NCI-H187 (cell line): ENCODE results near the gene RAD51AP1.

Experiments used
- DNase-seq, 2 experiments: peaks; one replicate each; lab custom pipeline; 2025; lab: John Stamatoyannopoulos, UW

RAD51AP1 gene

DNA sequence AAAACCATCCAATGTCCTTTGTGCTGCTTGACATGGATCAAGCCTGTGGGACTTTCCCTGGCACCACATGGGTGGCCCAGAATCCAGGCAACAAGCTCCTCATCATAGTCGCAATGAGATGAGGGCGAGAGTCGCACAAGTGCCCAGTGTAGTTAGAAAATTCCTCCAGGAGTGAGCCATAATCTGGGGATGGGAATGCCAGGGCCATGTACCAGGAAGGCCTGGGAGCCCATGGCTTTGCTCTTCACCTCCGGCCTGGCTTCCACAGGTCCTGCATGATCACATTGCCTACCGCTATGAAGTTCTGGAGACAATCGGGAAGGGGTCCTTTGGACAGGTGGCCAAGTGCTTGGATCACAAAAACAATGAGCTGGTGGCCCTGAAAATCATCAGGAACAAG is 57.2 kb downstream of the RAD51AP1 start:
- no peak for DNase-seq

DNA sequence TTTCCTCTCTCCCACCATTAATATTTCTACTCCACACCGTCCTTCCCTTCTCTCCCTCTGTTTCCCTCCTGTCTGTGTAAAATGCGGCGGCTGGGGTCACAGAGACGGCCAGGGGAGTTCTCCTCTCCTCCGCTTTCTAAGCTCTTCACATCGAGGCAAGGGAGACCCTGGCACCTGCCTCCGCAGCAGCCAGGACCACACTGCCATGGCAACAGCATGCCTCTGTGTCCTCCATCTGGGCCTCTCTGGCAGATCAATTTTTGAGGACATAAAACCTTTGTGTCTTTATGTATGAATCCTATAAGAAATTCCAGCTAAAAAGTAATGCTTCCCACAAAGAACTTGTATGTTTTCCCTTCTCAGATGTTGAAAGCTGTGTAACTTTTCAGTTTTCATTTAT is 64.7 kb downstream of the RAD51AP1 start:
- DNase-seq = no peak

DNA sequence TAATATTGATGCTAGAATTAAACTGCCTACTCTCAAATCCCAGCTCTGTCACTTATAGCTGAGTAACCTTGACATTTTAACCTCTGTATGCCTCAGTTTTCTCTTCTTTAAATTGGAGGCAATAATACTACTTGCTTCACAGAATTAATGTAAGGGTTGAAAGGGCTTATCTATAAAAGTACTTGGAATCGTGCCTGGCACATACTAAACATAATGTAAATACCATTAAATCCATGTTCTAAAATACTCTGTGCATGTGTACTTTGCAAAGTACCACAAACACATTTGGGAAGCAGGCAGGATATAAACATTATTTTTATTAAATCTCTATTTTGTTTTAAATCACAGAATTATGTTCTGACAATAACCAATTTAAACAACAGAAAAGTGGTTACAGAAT is 65.3 kb downstream of the RAD51AP1 start:
- DNase-seq = no peak

DNA sequence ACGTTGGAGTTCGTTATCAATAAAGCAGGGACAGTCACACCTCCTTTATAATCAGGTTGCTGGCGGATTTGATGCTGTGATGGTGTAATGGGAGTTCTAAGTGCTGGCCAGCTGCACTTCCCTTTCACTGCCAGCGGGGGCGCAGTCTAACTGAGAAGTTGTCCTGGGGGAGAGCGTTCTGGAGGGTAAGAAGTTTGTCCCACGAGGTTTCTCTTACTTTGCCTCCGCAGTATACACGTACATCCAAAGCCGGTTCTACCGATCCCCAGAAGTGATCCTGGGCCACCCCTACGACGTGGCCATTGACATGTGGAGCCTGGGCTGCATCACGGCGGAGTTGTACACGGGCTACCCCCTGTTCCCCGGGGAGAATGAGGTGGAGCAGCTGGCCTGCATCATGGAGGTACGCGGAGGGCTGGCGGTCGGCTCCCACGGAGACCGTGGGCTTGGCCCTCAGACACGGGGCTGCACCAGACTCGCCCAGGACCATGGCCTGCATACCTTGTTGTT is 66.0 kb downstream of the RAD51AP1 start:
- peak; percentile 5 to 10 for DNase-seq

DNA sequence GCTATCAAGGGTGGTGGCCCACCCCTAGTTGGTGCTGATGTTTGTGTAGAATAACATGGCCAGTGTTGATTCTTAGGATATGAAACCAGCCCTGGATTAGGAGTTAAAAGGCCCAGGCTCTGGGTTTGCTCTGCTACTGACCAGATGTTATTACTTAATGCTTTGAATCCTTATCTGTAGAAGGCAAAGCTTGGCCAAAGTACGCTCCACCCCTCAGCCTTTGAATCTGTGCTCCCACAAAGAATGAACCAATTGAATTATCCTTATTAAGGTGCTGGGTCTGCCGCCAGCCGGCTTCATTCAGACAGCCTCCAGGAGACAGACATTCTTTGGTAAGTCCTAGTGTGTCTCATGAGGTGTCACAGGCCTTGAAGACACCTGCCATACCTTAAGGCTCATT is 68.4 kb downstream of the RAD51AP1 start:
- no peak for DNase-seq

DNA sequence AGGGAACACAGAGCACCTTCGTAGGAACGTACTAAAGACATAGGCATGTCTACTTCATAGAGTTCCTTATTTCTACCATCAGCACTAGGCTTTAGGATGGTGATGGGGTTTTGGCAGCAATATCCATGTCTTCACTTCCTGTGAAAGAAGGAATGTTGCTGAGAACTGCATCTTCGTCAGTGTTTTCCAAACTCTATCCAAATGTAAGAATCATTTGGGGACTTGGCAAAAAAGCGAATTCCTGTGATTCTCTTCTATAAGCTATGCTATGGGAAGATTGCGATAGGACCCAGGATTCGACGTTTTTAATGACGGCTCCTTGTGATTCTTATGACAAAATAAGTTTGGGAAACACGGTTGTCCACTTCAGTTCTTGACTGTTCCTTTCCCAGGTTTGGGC is 70.4 kb downstream of the RAD51AP1 start:
- no peak for DNase-seq
